HL-60 (cell line): Measurements from ENCODE around the gene TAGLN3.

Source experiments
- DNase-seq, 2 experiments: peaks; one replicate each; pipeline ENCODE4 v3.0.0-alpha.2; 2010 to 2020; ENCODE audit warnings: low read depth in 1 of 2, low spot score in 1 of 2
- H3K27ac ChIP-seq: fragments of 250-450 bp; sonication (Bioruptor Pico); replicated peaks from 2 replicates; pipeline ENCODE4 v1.5.1; 2020; ENCODE audit warnings: mild to moderate bottlenecking, moderate library complexity
- H3K27me3 ChIP-seq: fragments of 250-450 bp; sonication (Bioruptor Pico); 2 replicates; pipeline ENCODE4 v1.5.1; 2021; ENCODE audit warnings: mild to moderate bottlenecking, moderate library complexity; ENCODE audit not compliant: insufficient read depth, poor library complexity, severe bottlenecking
- H3K4me3 ChIP-seq: replicated peaks from 2 replicates; pipeline ENCODE4 v1.5.1; 2011; ENCODE audit warnings: mild to moderate bottlenecking, control low read depth, low read length; ENCODE audit not compliant: insufficient read depth
- CTCF ChIP-seq: IDR thresholded peaks from one replicate; pipeline ENCODE4 v1.5.1; 2011; ENCODE audit warnings: low read length, control low read depth, inconsistent platforms; ENCODE audit not compliant: insufficient read depth
- GABPA ChIP-seq: IDR thresholded peaks from 2 replicates; pipeline ENCODE4 v1.6.1; 2012; ENCODE audit warnings: low read depth
- POLR2AphosphoS5 ChIP-seq: IDR thresholded peaks from 2 replicates; pipeline ENCODE4 v1.6.1; 2012; ENCODE audit warnings: low read depth
- REST ChIP-seq: IDR thresholded peaks from 2 replicates; pipeline ENCODE4 v1.6.1; 2012; ENCODE audit warnings: low read depth; ENCODE audit not compliant: insufficient replicate concordance
- SPI1 ChIP-seq: IDR thresholded peaks from 2 replicates; pipeline ENCODE4 v1.6.1; 2012; ENCODE audit warnings: low read depth, mild to moderate bottlenecking, borderline replicate concordance

Gene TAGLN3

GRCh38 chr3:111968319-111969054 lies 30.2 kb upstream of the TAGLN3 start:
- H3K27me3 ChIP-seq, result no peaks in the 10 kb centered on the region
- TF ChIP-seq GABPA (no peak), REST (no peak), SPI1 (no peak), POLR2AphosphoS5 (no peak), CTCF (no peak)
- no peak overlapping the region for H3K27ac ChIP-seq
- H3K4me3 ChIP-seq, result no peak overlapping the region
- no peak for DNase-seq

GRCh38 chr3:111970376-111970775 lies 28.3 kb upstream of the TAGLN3 start:
- Histone ChIP-seq H3K27me3 (no peaks in the 10 kb centered on the region), H3K4me3 (no peak overlapping the region), H3K27ac (no peak overlapping the region)
- DNase-seq, result no peak
- TF ChIP-seq GABPA (no peak), POLR2AphosphoS5 (no peak), CTCF (no peak), SPI1 (no peak), REST (no peak)

- no peak for TF ChIP-seq GABPA
- TF ChIP-seq POLR2AphosphoS5, result no peak
- TF ChIP-seq REST, result no peak
- TF ChIP-seq SPI1, result no peak
- TF ChIP-seq CTCF, result no peak
- Histone ChIP-seq H3K27ac (no peak overlapping the region), H3K4me3 (no peak overlapping the region), H3K27me3 (no peaks in the 10 kb centered on the region)
- DNase-seq, result no peak
These were observed 27.1 kb upstream of the TAGLN3 start for GRCh38 chr3:111971533-111972130.
